Uterus (tissue), 2 donors: ENCODE measurements around the gene GNAL.
"Not testable (repeated sequence)": the region's sequence is repeated elsewhere in the genome, so short reads cannot be mapped to it uniquely, and the experiment has no call there.

Experiments
- POLR2A ChIP-seq, 2 donors: fragments of 450-650 bp; IDR thresholded peaks; one replicate each; pipeline ENCODE4 v1.6.1; 2016; ENCODE audit warnings: antibody characterized with exemption in 2 of 2, mild to moderate bottlenecking in 1 of 2, moderate library complexity in 1 of 2
- TF ChIP-seq, protein P1 (sequence below), 4 experiments: fragments of 200-600 bp in 2 of 4; fragments of 450-650 bp in 2 of 4; sonication (generic) in 2 of 4; IDR thresholded peaks; one replicate each; pipeline ENCODE4 v1.5.1; 2016 to 2019; ENCODE audit warnings: antibody characterized with exemption in 4 of 4, mild to moderate bottlenecking in 2 of 4, moderate library complexity in 1 of 4

DNA sequence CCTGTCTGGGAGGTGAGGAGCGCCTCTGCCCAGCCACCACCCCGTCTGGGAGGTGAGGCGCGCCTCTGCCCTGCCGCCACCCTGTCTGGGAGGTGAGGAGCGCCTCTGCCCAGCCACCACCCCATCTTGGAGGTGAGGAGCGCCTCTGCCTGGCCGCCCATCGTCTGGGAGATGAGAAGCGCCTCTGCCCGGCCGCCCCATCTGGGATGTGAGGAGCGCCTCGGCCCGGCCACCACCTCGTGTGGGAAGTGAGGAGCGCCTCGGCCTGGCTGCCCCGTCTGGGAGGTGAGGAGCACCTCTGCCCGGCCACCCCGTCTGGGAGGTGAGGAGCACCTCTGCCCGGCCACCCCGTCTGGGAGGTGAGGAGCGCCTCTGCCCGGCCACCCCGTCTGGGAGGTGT is 41.3 kb upstream of the GNAL start:
- TF ChIP-seq, protein P1, sequence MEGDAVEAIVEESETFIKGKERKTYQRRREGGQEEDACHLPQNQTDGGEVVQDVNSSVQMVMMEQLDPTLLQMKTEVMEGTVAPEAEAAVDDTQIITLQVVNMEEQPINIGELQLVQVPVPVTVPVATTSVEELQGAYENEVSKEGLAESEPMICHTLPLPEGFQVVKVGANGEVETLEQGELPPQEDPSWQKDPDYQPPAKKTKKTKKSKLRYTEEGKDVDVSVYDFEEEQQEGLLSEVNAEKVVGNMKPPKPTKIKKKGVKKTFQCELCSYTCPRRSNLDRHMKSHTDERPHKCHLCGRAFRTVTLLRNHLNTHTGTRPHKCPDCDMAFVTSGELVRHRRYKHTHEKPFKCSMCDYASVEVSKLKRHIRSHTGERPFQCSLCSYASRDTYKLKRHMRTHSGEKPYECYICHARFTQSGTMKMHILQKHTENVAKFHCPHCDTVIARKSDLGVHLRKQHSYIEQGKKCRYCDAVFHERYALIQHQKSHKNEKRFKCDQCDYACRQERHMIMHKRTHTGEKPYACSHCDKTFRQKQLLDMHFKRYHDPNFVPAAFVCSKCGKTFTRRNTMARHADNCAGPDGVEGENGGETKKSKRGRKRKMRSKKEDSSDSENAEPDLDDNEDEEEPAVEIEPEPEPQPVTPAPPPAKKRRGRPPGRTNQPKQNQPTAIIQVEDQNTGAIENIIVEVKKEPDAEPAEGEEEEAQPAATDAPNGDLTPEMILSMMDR (IDR thresholded peaks at IDR 0.05) = not testable (repeated sequence)
- TF ChIP-seq POLR2A (IDR thresholded peaks at IDR 0.05) = not testable (repeated sequence)
